ENCODE results near the gene PDE7B. TPM values are rescaled to one million over a fixed set of nuclear protein-coding genes. Genes with fewer than 3 reads are reported as not detected.

PDE7B gene
- polyA plus RNA-seq, 1 donor (not counting 4 experiments of a cell fraction or from before 2014, with no cell fraction given): 0.01 TPM

- H2AFZ ChIP-seq (ENCODE audit: control insufficient read depth, low read length): no peak overlapping the region
- no peak for DNase-seq (ENCODE audit: low read depth, low spot score)
- no peak overlapping the region for H3K4me3 ChIP-seq (ENCODE audit: control insufficient read depth in 2 of 3, extremely low read depth in 1 of 3, insufficient read depth in 2 of 3, low read depth in 1 of 3, low read length in 3 of 3)
- no peaks in the 10 kb centered on the region for H3K9me3 ChIP-seq (ENCODE audit: control insufficient read depth, low read depth, low read length)
- H3K27me3 ChIP-seq (ENCODE audit: control insufficient read depth, extremely low read depth, insufficient read depth, low read length): no peaks in the 10 kb centered on the region
- H3K27ac ChIP-seq (ENCODE audit: control insufficient read depth, insufficient read depth, low read length): no peak overlapping the region
- H3K79me2 ChIP-seq (ENCODE audit: control insufficient read depth, insufficient read depth, low read length): no peaks in the 10 kb centered on the region
- no peaks in the 10 kb centered on the region for H3K9me1 ChIP-seq (ENCODE audit: control insufficient read depth, extremely low read depth, insufficient read depth, low read length)
- H3K36me3 ChIP-seq (ENCODE audit: control insufficient read depth in 2 of 2, extremely low read depth in 1 of 2, insufficient read depth in 2 of 2, low read length in 2 of 2): no peaks in the 10 kb centered on the region
- TF ChIP-seq EZH2 (IDR thresholded peaks at IDR 0.05; ENCODE audit: low read length) (no peak), CTCF (optimal IDR thresholded peaks at IDR 0.05 in 1 of 3, IDR thresholded peaks at IDR 0.05 in 1 of 3, conservative IDR thresholded peaks at IDR 0.05 in 1 of 3; ENCODE audit: extremely low read depth in 1 of 3, insufficient read depth in 2 of 3, low read length in 3 of 3) (no peak)
- dilution Hi-C loops (cut with MboI; ENCODE audit: extremely low pct_ligation_motif_present, low sequenced_read_pairs): no loop called here
- FAIRE-seq: no peak
- no peaks in the 10 kb centered on the region for H4K20me1 ChIP-seq (ENCODE audit: control insufficient read depth, extremely low read depth, insufficient read depth, low read length)
- H3K4me2 ChIP-seq (ENCODE audit: control insufficient read depth, extremely low read depth, insufficient read depth, low read depth, low read length): no peak overlapping the region
- H3K9ac ChIP-seq (ENCODE audit: control insufficient read depth, extremely low read depth, insufficient read depth, low read length): no peak overlapping the region
- peaks cover 8% of the 10 kb centered on the region for H3K4me1 ChIP-seq (ENCODE audit: control insufficient read depth, extremely low read depth, insufficient read depth, low read length)
These were observed 34.5 kb upstream of the PDE7B start for GRCh38 chr6:135817035-135817434.

GRCh38 chr6:135819665-135820064, 31.8 kb upstream of the PDE7B start:
- FAIRE-seq: no peak
- DNase-seq (ENCODE audit: low read depth, low spot score): no peak
- H2AFZ ChIP-seq (ENCODE audit: control insufficient read depth, low read length): no peak overlapping the region
- H3K9me3 ChIP-seq (ENCODE audit: control insufficient read depth, low read depth, low read length): no peaks in the 10 kb centered on the region
- H3K27ac ChIP-seq (ENCODE audit: control insufficient read depth, insufficient read depth, low read length): no peak overlapping the region
- H3K9ac ChIP-seq (ENCODE audit: control insufficient read depth, extremely low read depth, insufficient read depth, low read length): no peak overlapping the region
- H3K4me3 ChIP-seq (ENCODE audit: control insufficient read depth in 2 of 3, extremely low read depth in 1 of 3, insufficient read depth in 2 of 3, low read depth in 1 of 3, low read length in 3 of 3): no peak overlapping the region
- H3K79me2 ChIP-seq (ENCODE audit: control insufficient read depth, insufficient read depth, low read length): no peaks in the 10 kb centered on the region
- no peaks in the 10 kb centered on the region for H3K4me1 ChIP-seq (ENCODE audit: control insufficient read depth, extremely low read depth, insufficient read depth, low read length)
- H3K9me1 ChIP-seq (ENCODE audit: control insufficient read depth, extremely low read depth, insufficient read depth, low read length): no peaks in the 10 kb centered on the region
- no peaks in the 10 kb centered on the region for H3K36me3 ChIP-seq (ENCODE audit: control insufficient read depth in 2 of 2, extremely low read depth in 1 of 2, insufficient read depth in 2 of 2, low read length in 2 of 2)
- H3K27me3 ChIP-seq (ENCODE audit: control insufficient read depth, extremely low read depth, insufficient read depth, low read length): no peaks in the 10 kb centered on the region
- H3K4me2 ChIP-seq (ENCODE audit: control insufficient read depth, extremely low read depth, insufficient read depth, low read depth, low read length): no peak overlapping the region
- no peaks in the 10 kb centered on the region for H4K20me1 ChIP-seq (ENCODE audit: control insufficient read depth, extremely low read depth, insufficient read depth, low read length)
- TF ChIP-seq EZH2 (IDR thresholded peaks at IDR 0.05; ENCODE audit: low read length): no peak
- TF ChIP-seq CTCF (optimal IDR thresholded peaks at IDR 0.05 in 1 of 3, IDR thresholded peaks at IDR 0.05 in 1 of 3, conservative IDR thresholded peaks at IDR 0.05 in 1 of 3; ENCODE audit: extremely low read depth in 1 of 3, insufficient read depth in 2 of 3, low read length in 3 of 3): no peak
- dilution Hi-C loops (cut with MboI; ENCODE audit: extremely low pct_ligation_motif_present, low sequenced_read_pairs): no loop called here
